ENCODE data around the gene MPRIP.
A peak's percentile ranks its signal among the peaks of the same experiment; 100 is the strongest.

The MPRIP gene

DNA sequence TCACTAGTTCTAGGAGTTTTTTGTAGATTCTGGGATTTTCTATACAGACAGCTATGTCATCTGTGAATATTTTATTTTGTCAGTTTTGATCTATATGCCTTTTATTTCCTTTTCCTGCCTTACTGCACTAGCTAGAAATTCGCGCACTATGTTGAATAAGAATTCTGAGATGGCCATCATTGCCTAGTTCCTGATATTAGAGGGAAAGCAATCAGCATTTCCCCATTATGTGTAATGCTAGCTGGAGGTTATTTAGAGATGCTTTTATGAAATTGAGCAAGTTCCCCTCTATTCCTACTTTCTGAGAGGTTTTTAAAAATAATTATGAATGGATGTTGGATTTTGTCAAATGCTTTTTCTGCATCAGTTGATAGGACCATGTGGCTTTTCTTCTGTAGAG lies 23.8 kb downstream of the MPRIP start:
- DNase-seq (ENCODE audit: low read depth in 2 of 2), result no peak

DNA sequence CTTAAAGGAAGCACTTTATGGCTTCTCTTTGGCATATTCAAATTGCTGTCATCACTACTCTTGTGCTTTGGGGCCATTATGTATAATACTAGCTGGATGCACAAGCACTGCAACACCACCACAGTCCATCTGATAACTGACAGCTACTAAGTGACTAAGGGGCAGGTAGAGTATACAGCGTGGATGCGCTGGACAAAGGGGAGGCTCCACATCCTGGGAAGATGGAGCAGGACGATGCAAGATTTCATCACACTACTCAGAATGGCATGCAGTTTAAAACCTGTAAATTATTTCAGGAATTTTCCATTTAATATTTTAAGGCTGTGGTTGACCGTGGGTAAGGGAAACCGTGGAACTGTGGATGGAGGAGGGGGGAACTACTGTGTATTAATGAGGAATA lies 25.0 kb downstream of the MPRIP start:
- DNase-seq (ENCODE audit: low read depth in 2 of 2), result no peak

DNA sequence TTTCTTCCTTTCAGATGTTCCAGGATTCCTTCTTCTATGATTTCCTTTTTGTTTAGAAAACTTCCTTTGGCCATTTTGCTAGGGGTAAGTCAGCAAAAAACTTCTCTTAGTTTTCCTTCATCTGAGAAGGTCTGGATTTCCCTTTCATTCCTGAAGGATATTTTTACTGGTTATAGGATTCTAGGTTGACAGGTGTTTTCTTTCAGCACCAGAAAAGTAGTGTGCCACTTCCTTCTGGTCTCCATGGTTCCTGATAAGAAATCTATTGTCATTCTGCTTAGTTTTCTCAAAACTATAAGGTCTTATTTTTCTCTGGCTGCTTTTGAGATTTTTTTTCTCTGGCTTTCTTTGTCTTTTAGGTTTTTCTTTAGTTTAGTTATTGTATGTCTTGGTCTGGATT lies 27.6 kb downstream of the MPRIP start:
- no peak for DNase-seq (ENCODE audit: low read depth in 2 of 2)

DNA sequence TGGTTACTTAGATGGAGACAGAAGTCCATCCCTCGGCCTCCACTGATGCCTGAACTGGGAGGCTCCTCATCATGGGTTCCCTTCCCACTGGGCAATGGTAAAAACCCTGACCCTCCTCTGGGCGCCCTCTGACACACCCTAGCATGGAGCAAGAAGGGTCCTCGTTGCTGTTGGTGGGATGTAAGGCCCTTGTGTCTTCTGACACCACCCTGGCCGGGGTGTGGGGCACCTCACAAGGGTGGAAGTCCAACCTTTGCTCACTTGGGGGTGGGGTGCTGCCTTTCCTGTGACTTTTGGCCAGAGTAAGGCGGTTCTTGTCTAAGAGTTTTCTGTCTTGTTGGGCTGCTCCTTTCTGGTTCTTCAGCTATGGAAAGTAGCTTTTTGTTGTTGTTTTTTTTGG lies 28.7 kb downstream of the MPRIP start:
- DNase-seq (ENCODE audit: low read depth in 2 of 2), result no peak

DNA sequence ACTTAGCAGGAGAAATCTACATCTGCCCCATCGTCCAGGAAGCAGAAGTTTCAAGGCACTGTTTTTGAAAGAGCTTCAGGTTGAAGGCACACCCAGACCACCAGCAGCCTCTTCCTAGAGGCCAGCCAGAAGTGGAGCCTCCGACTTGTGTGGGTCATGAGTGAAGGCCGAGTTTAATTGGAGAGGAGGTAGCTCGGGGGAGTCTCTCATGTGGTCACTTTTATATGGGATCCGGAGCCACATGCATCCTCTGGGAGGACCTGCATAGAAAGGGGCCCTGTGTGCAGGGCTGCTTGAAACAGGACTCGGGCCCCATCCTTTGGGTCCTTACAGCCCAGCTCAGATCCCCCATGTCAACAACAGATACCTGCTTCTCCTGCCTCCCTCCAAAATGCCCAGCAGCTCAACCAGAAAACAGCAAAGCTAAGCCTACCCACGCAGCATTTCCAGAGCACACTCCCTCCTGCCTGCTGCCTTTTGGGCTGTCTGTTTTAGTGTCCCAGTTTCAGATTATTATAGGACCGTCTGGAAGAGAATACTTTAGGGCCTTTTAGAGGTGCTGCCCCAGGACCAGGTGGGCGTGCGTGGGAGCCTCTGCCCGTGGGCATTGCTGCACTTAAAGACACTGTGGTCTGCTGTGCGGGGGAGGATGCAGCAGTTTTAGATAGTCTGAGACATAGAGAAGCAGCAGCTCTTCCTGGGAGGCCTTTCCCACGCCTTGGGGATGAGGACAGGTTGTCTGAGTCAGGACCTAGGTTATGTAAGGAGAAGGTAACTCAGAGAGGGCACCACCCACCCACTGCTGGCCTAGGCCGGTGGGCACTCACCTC lies 29.5 kb downstream of the MPRIP start:
- peak in 1 of 2 donors; percentile 6 for DNase-seq (ENCODE audit: low read depth in 2 of 2)

DNA sequence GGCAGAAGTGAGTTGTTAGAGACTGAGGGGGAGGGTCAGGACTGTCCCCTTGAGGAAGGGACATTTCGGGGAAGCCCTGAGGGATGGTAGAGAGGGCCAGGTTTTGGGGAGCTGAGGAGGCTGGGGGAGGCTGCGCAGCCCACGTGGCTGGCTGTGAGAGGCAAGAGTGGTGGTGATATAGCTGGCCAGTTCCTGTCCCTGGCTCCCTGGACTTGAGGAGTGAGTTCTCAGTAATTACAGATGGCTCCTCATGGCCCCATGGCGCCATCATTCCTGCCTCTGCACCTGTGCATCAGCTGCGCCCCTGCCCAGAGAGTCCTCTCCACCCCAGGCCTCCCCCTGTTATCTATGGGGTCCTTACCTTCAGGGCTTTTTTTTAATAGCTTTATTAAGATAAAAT lies 30.3 kb downstream of the MPRIP start:
- DNase-seq (ENCODE audit: low read depth in 2 of 2), result no peak

DNA sequence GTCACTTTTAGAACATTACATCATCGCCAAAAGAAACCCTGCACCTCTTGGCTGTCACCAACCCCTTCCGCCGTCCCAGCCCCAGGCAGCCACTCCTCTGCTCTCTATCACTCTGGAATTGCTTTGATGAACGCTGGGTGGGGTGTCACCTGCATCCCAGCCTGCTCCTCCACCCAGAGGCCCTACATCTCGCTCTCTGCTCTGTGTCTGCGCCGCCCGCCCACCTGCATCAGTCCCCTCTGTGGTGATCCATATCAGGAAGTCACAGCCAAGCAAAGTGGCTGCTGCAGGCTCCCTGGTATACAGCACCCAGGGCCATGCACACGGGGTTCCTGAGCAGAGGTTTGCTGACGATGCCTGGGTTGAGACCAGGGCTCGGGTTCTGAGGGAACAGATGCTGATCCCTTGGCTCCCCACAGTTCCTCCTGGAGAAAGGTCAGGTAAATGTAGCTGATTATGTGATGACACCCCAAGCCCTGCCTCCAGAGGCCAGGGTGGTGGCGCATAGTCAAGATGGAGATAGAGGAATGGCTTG lies 30.8 kb downstream of the MPRIP start:
- no peak for DNase-seq (ENCODE audit: low read depth in 2 of 2)

DNA sequence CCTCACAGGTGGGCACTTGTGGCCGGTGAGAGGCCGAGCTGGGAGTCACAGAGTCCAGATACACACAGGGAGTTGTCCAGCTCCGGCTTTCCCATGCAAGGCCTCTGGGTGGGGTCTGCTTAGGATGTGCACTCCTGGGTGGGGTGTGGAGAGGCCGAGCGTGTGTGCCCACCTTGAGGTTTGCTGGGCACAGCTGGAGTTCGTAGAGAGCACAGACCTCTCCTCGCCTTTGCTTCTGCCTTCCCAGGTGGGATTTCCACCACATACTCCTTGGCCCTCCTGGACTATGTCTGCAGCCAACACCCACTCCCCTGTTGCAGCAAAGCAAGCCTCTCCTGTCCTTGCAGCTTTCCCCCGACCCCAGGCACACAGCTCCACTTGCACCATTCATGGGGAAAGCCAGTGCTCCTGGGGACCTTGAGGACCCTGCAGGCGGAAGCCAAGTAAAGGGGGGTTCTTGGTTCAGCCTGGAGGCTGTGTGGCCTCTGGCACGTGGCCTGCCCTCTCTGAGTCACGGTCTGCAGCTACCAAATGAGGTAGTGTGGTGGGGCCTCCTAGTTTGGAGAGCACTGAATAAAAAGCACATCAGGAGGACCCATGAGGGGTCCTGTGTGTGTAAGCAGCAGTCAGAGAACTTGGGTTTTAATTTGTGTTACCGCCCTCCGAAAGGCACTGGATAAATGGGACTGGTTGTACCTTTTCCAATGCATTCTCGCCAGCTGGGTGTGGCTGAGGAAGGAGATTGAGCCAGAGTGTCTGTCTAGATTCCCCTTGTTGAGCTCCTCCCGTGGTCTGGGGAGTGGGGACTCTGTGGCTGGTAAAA lies 31.5 kb downstream of the MPRIP start:
- DNase-seq (ENCODE audit: low read depth in 2 of 2), result no peak

DNA sequence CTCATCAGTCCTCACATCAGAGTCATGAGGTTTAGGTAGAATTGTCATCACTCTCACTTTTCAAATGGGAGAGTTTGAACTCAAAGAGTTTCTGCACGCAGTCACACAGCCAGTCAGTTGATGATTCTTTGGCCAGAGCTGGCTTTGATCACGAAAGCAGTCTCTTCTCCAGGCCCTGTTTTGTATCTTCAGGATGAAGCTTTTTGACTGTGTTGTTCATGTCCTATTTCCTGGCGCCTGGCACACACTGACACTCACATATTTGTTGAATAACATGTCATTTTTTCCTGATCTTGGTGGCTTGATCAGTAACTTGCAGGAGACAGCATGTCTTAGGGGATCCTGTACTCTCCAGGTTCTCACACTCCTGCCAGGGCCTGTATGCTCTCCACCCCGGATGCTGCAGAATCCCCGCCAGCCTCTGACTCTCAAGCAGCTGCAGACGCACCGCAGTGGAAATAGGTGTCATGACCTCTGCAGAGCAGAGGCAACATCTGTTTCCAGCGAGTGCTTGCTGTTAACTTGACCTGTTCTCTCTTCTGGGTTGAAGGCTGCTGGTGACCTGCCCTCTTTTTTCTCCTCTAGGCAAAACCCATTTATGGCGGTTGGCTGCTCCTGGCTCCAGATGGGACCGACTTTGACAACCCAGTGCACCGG lies 33.0 kb downstream of the MPRIP start:
- no peak for DNase-seq (ENCODE audit: low read depth in 2 of 2)

DNA sequence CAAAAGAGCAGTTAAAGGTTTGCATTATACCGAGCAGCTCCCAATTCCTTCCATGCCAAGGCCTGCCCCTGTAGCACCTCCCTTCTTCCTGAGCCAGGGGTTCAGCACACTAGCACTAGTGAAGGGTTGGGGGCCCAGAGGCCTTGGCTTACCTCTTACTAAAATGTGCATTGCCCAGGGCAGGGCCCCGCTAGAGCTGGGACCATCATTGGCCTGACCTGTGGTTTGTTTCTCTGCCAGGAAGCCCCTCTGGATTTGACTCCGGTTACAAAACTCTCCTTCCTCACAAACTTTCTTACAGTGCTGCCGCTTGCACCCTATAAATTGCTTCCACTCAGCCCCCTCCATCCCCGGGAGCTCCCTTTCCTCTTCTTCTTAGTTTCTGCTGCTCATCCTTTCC lies 33.8 kb downstream of the MPRIP start:
- DNase-seq (ENCODE audit: low read depth in 2 of 2), result no peak

DNA sequence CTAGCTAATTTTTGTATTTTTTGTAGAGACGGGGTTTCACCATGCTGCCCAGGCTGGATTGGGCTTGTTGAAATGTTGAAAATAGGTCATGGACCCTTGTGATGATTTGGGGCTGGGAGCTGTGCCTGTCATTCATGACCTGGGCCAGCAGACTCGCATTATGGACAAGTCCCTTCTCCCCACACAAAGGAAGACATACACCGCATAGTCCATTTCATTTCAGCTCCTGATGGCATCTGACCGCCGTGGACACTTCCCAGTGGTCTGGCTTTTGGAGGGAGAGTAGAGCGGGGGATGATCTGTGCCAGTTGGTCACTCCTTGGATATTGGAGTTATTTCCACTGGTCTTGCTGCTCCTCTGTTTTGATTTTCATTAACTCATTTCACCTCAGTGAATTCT lies 34.8 kb downstream of the MPRIP start:
- DNase-seq (ENCODE audit: low read depth in 2 of 2), result no peak

DNA sequence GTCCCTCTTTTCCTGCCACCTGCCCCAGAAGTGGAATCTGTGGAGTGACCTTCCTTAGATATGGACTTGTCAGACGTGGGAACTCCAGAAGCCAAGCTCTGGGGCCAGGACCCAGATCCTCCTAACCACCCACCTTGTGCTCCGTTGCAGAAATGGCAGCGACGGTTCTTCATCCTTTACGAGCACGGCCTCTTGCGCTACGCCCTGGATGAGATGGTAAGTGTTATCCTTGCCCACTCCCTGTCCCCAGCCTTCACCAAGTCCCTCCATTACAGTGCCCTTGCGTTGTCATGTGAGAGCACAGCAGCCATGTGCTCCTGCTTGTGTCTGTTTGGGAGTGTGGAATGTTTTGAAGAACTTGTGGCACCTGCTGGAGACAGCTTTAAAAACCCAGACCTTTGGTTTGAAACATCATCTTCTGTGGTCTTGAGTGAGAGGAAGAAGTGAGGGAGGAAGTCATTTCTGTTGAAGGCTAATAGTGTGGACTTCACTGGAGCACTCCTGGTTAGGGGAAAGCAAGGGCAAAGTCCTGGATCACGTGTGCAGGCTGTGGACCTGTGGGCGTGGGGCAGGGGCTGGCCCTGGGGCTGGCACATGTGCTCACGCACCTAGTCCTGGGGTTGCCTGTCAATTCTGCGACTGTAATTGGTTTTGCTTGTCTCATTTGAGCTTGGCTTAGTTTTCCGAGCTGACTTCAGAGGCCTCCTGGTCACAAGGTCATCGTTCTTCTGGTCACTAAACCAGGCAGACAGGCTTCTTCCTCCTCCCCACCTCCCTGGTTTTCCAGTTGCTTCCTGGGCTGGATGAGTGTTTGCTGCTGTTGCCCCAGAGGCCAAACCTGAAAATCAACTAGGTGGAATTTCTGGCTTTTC lies 35.8 kb downstream of the MPRIP start:
- DNase-seq (ENCODE audit: low read depth in 2 of 2), result no peak

DNA sequence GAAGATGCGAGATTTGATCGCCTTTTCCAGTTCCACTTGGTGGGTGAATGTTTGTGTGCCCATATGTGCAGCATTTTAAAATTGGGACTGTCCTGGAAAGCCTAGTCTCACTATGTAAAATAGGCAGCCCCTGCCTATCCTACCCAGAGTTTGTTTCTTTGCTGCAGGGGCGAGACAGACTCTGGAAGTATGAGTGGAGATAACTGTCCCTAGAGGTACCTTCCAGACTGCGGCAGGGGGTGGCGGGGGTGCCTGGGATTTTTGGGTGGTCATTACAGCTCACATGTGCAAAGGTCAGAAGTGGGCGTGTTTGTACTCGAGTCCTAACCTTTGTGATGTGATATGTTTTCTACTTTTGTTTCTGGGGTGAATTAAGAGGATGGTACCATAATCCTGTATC lies 36.6 kb downstream of the MPRIP start:
- no peak for DNase-seq (ENCODE audit: low read depth in 2 of 2)

DNA sequence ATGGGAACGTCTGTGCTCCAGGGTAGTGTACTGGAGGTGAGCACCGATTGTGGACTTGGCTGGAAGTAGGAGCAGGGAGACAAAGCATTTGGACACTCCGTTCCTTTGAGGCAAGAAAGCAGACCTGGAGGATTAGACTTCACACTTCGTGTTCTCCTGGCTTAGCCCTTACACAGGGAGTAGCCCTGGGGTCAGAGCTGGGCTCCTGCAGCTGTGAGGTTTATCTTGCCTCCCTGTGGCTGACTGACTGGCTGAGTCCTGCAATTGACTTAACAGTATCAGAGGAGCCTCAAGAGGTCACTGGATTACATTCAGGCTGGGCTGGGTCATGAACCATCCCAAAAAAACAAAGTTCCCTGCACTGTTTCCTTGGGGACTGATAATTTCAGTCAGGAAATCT lies 37.1 kb downstream of the MPRIP start:
- no peak for DNase-seq (ENCODE audit: low read depth in 2 of 2)

DNA sequence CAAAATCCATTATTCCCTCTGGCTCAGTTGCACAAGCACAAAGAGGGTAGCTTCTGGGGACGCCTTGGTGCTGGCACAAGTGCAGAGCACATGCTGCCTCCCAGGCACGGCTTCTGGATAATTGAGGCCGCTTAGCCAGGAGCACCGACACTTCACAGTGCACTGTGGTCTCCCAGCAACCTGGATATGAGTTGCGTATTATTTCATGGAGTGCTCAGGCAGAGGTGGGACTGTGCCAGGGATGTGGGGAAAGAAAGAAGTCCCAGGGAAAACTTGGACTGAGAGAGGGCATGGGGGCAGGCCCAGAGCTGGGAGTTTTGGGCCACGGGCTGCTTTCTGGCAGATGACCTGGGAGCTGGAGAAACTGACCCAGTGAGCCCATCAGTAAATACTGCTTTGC lies 37.5 kb downstream of the MPRIP start:
- no peak for DNase-seq (ENCODE audit: low read depth in 2 of 2)

DNA sequence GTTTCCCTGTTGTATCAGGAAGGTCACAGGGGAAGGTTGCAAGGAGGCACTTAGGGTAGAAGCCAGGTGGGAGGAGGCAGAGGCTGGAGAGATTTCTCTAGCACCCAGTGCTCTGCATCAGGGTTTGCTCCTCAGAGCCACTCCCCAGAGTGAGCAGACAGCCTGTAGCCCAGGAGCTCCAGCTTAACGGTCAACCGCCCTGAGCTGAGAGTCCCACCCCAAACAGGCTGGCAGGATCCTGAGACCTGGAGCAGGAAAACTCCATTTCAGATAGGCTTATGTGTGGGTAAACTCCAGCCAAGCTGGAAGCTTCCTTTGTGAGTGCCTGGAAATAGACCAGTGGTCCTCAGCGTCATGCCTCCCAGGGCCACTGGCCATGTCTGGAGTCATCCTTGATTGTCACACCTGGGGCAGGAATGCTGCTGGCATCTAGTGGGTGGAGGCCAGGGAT lies 37.9 kb downstream of the MPRIP start:
- DNase-seq (ENCODE audit: low read depth in 2 of 2), result no peak

DNA sequence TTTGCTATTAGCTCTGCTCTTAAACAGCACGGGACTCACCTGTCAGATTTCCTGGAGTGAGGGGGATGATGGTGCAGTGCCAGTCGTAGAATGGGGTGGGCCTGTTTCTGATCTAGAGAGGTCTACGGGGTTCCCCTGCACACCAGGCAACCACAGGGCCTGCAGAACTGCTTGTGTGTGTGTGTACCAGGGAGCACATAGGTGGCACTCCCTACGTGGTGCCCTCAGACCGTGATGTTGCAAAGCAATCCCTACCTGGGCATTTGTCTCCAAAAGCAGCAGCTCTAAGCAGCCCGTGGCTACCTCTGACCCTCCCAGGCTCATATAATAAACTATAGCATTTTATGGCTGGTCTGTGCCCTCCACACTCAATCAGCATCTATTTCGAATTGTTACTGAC lies 38.5 kb downstream of the MPRIP start:
- no peak for DNase-seq (ENCODE audit: low read depth in 2 of 2)

DNA sequence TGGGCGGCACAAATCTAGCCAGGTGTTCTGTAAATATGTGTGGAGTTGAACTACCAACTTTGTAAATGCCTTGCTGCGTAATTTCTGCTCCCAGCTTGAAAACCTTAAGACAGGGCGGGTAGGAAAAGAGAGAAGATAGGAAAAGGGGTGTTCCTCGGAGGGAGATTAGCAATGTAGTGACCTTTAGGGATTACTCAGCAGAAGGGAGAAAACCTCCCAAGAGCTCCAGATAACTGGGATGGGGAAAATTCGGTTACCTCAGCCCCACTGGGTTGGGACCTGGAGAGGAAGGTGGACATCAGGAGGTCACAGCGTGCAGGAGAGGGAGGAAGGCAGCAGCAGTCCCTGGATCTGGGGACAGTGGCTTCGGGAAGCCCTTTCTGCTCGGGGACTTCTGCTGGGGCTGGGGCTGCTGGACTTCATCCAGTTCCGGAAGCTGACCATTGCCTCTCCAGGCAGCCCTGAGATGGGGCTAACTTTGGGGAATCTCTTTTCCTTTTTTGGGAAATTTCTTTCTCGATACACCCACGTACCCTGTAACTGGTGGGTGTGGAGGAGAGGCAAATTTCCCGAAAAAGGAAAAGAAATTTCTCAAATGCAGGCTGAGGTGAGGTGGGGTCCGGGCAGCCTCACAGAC lies 39.2 kb downstream of the MPRIP start:
- DNase-seq (ENCODE audit: low read depth in 2 of 2), result no peak

DNA sequence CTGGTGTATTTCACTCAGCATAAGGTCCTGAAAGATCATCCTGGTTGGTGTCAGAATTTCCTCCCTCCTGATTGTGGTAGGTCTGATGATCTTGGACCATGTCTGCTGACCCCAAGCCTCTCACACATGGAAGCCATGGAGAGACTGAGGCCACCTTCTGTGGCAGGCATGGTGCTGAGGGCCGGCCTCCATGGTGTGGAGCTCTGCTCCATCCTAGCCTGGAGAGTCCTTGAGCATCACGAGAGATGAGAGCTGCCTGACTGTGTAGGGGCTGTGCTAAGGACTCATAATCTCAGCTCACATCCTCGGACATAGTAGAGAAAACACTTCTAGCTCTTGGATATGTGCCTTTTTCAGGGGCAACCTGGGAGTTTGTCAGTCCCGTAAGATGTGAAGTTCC lies 40.6 kb downstream of the MPRIP start:
- no peak for DNase-seq (ENCODE audit: low read depth in 2 of 2)

DNA sequence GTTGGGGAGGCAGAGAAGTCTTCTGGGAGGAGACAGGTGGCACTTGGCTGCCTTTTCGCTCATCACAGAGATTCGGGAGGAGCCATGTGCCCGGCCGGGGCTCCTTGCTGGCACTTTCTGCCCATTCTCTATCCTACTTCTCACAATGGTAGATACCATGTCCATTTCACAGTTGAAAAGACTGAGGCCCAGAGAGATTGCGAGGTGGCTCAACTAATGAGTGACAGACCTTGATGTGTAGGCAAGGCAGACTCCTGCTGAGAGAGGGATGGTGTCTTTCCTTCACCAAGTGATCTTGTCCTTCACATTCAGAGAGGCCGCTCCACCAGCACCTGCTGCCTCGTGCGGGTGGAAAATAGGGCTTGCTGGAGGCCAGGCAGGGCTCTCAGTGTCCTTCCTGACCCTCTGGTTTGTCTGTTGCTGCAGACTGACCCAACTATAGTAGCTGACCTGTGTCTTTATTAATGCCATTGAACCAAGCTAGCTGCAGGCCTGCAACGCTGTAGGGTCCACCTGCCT lies 42.1 kb downstream of the MPRIP start:
- no peak for DNase-seq (ENCODE audit: low read depth in 2 of 2)

DNA sequence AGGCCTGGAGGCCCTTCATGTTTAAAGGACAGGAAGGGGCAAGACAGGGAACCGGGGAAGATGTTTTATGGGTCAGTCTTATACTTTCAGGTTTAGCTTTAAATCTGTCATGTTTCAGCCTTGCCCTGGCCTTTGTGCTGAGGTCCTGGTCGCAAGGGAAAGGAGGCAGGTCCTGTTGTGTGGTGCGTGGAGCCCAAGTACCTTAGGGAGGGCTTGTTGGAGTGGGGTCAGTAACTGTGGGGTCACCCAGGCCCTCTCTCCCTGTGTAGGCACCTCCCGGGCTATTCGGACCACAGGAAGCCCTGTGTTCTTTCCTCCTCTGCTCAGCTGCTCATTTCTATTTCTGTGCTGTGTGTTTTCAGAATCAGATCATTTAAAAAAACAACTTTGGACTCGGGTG lies 42.7 kb downstream of the MPRIP start:
- DNase-seq (ENCODE audit: low read depth in 2 of 2), result no peak
